Ishikawa (cell line): ENCODE results near the gene OLIG1.

Experiments
- CREB1 ChIP-seq: IDR thresholded peaks from 2 replicates; pipeline ENCODE4 v1.6.1; 2012; ENCODE audit warnings: low read depth
- EGR1 ChIP-seq: IDR thresholded peaks from 2 replicates; pipeline ENCODE4 v1.6.1; 2012
- EP300 ChIP-seq: IDR thresholded peaks from 2 replicates; pipeline ENCODE4 v1.6.1; 2012; ENCODE audit warnings: borderline replicate concordance
- RAD21 ChIP-seq: IDR thresholded peaks from 2 replicates; pipeline ENCODE4 v1.6.1; 2012; ENCODE audit warnings: low read depth
- TAF1 ChIP-seq: IDR thresholded peaks from 2 replicates; pipeline ENCODE4 v1.6.1; 2012; ENCODE audit warnings: low read depth, mild to moderate bottlenecking

DNA sequence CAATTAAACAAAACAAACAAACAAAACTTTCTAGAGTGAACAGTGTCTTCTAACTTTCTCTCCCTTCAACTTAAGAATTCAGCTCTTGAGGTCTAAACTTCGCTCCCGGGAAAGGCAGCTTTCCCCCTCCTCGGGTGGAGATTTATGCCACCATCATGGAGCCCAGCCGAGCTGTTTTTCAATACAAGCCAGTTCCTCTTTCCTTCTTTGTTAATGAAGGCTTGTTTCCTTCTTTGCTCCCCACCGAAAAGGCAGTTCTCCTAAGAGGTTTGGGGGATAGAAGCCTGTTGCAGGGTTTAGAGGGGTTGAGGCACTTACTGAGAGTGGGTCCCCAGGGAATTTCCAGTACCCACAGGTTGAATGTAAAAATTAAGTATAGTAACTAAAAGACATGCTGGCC, 26.5 kb downstream of the OLIG1 start:
- TF ChIP-seq RAD21 (no peak), CREB1 (no peak), EP300 (no peak), TAF1 (no peak), EGR1 (no peak)
